ENCODE data around the gene APBA1. TPM values are rescaled to one million over a fixed set of nuclear protein-coding genes. Genes with fewer than 3 reads are reported as not detected.

APBA1 gene
- total and polyA plus RNA-seq, 2 donors (not counting 1 experiment from before 2014, with no cell fraction given) = 0.01 to 0.05 TPM

DNA sequence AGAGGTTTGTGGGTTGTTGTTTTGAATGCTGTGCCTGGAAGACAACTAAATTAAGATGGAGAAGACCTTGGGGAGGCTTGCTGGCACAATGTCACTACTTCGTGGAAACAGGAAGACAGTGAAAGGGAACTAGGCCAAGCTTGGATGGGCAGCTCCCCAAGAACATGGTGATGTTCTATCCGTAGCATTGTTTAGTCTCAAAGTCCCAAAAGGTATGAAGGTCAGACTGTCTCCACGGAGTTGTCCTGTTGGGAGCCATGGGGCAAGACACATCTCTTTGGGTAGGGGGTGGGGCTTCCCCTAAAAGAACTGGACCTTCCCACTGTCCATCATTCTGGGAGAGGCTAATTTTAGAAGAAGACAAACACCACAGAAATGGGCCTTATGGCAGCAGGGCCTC, 206.7 kb downstream of the APBA1 start:
- Histone ChIP-seq H3K4me3 (ENCODE audit: control extremely low read depth in 1 of 5, extremely low read depth in 1 of 5, insufficient read depth in 1 of 5, low read depth in 2 of 5, low read length in 4 of 5) (no peak overlapping the region), H3K9ac (ENCODE audit: low read length) (no peak overlapping the region), H3K79me2 (ENCODE audit: control insufficient read depth, insufficient read depth, low read length) (no peaks in the 10 kb centered on the region), H2AFZ (ENCODE audit: insufficient read depth, low read depth, low read length, poor library complexity, severe bottlenecking) (no peak overlapping the region), H3K4me2 (replicated peaks; ENCODE audit: low read depth, low read length, poor library complexity, severe bottlenecking) (no peak overlapping the region), H3K9me3 (ENCODE audit: control extremely low read depth in 1 of 3, control insufficient read depth in 2 of 3, insufficient read depth in 1 of 3, low read length in 2 of 3) (no peaks in the 10 kb centered on the region), H3K27ac (ENCODE audit: low read length in 2 of 2) (no peak overlapping the region), H3K36me3 (replicated peaks in 1 of 2; ENCODE audit: control extremely low read depth in 1 of 2, control insufficient read depth in 1 of 2, extremely low read depth in 1 of 2, insufficient read depth in 2 of 2, low read length in 1 of 2) (no peaks in the 10 kb centered on the region), H3K27me3 (replicated peaks in 1 of 4; ENCODE audit: control extremely low read depth in 1 of 4, control insufficient read depth in 3 of 4, insufficient read depth in 4 of 4, low read length in 3 of 4) (no peaks in the 10 kb centered on the region), H3K4me1 (ENCODE audit: control insufficient read depth in 2 of 2, insufficient read depth in 2 of 2, low read length in 2 of 2) (no peaks in the 10 kb centered on the region), H4K20me1 (ENCODE audit: control insufficient read depth, insufficient read depth, low read length, poor library complexity, severe bottlenecking) (no peaks in the 10 kb centered on the region)
- Mint-ChIP-seq H3K4me1 (no peaks in the 10 kb centered on the region), H3K9me3 (ENCODE audit: insufficient read depth) (no peaks in the 10 kb centered on the region), H3K27me3 (no peaks in the 10 kb centered on the region), H3K4me3 (no peak overlapping the region), H3K27ac (no peak overlapping the region)
- CTCF ChIA-PET = no interaction called here
- POLR2A ChIA-PET = no interaction called here
- intact Hi-C loops (cut with micrococcal nuclease) = no loop called here
- 28% methylated on average over 3 of the region's 3 CpGs for WGBS (ENCODE audit: insufficient coverage)
- DNase-seq = no peak
- TF ChIP-seq, protein P1, sequence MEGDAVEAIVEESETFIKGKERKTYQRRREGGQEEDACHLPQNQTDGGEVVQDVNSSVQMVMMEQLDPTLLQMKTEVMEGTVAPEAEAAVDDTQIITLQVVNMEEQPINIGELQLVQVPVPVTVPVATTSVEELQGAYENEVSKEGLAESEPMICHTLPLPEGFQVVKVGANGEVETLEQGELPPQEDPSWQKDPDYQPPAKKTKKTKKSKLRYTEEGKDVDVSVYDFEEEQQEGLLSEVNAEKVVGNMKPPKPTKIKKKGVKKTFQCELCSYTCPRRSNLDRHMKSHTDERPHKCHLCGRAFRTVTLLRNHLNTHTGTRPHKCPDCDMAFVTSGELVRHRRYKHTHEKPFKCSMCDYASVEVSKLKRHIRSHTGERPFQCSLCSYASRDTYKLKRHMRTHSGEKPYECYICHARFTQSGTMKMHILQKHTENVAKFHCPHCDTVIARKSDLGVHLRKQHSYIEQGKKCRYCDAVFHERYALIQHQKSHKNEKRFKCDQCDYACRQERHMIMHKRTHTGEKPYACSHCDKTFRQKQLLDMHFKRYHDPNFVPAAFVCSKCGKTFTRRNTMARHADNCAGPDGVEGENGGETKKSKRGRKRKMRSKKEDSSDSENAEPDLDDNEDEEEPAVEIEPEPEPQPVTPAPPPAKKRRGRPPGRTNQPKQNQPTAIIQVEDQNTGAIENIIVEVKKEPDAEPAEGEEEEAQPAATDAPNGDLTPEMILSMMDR (IDR thresholded peaks at IDR 0.05) = no peak
- TF ChIP-seq EZH2 (IDR thresholded peaks at IDR 0.05; ENCODE audit: borderline replicate concordance, insufficient read depth, low read depth, low read length, poor library complexity, severe bottlenecking) = no peak
- no peak for ATAC-seq (ENCODE audit: low read depth)

DNA sequence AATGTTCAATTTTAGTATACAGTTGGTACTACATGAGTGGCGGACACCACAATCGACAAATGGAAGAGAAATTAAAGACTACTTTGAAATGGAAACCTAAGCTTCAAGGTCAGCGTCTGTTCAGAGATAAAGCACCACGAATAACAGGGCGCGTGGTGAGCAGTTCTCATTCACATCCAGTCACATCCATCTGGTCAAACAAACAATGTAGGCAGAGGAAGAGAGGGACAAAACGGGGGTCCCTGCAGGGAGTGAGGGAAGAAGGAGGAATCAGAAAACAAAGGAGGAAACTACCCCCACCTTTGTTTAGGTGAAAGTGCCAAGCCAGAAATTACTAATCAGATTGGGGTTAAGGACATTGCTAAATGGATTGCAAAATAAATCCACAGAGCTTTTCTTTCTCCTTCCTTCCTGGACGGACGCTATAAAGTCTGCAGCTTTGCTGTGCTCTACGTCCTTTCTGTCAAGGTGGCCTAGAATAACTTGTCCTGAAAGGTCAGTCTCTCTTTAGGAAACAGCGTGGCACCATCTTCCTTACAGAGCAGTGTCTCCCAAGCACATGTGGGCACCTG, 208.6 kb downstream of the APBA1 start:
- no peak overlapping the region for H3K27ac ChIP-seq (ENCODE audit: low read length in 2 of 2)
- H3K79me2 ChIP-seq (ENCODE audit: control insufficient read depth, insufficient read depth, low read length) = no peaks in the 10 kb centered on the region
- H3K9ac ChIP-seq (ENCODE audit: low read length) = no peak overlapping the region
- H4K20me1 ChIP-seq (ENCODE audit: control insufficient read depth, insufficient read depth, low read length, poor library complexity, severe bottlenecking) = no peaks in the 10 kb centered on the region
- DNase-seq = no peak
- ATAC-seq (ENCODE audit: low read depth) = no peak
- H3K36me3 ChIP-seq (replicated peaks in 1 of 2; ENCODE audit: control extremely low read depth in 1 of 2, control insufficient read depth in 1 of 2, extremely low read depth in 1 of 2, insufficient read depth in 2 of 2, low read length in 1 of 2) = no peaks in the 10 kb centered on the region
- intact Hi-C loops (cut with micrococcal nuclease) = no loop called here
- Mint-ChIP-seq H3K27me3 (no peaks in the 10 kb centered on the region), H3K4me1 (no peaks in the 10 kb centered on the region), H3K4me3 (no peak overlapping the region), H3K27ac (no peak overlapping the region), H3K9me3 (ENCODE audit: insufficient read depth) (no peaks in the 10 kb centered on the region)
- 78% methylated on average over 4 of the region's 11 CpGs for WGBS (ENCODE audit: insufficient coverage)
- POLR2A ChIA-PET = no interaction called here
- no peaks in the 10 kb centered on the region for H3K9me3 ChIP-seq (ENCODE audit: control extremely low read depth in 1 of 3, control insufficient read depth in 2 of 3, insufficient read depth in 1 of 3, low read length in 2 of 3)
- H3K4me2 ChIP-seq (replicated peaks; ENCODE audit: low read depth, low read length, poor library complexity, severe bottlenecking) = no peak overlapping the region
- no peak for TF ChIP-seq EZH2 (IDR thresholded peaks at IDR 0.05; ENCODE audit: borderline replicate concordance, insufficient read depth, low read depth, low read length, poor library complexity, severe bottlenecking)
- TF ChIP-seq, protein P1 (IDR thresholded peaks at IDR 0.05) = no peak
- no peaks in the 10 kb centered on the region for H3K4me1 ChIP-seq (ENCODE audit: control insufficient read depth in 2 of 2, insufficient read depth in 2 of 2, low read length in 2 of 2)
- no peak overlapping the region for H3K4me3 ChIP-seq (ENCODE audit: control extremely low read depth in 1 of 5, extremely low read depth in 1 of 5, insufficient read depth in 1 of 5, low read depth in 2 of 5, low read length in 4 of 5)
- no peak overlapping the region for H2AFZ ChIP-seq (ENCODE audit: insufficient read depth, low read depth, low read length, poor library complexity, severe bottlenecking)
- no peaks in the 10 kb centered on the region for H3K27me3 ChIP-seq (replicated peaks in 1 of 4; ENCODE audit: control extremely low read depth in 1 of 4, control insufficient read depth in 3 of 4, insufficient read depth in 4 of 4, low read length in 3 of 4)
- CTCF ChIA-PET = no interaction called here

Data from B cell (primary cell).